Progenitor cell of endocrine pancreas (in vitro differentiated cells): ENCODE measurements around the gene RFPL2. TPM values are rescaled to one million over a fixed set of nuclear protein-coding genes. Genes with fewer than 3 reads are reported as not detected.
"Not testable (repeated sequence)": the region's sequence is repeated elsewhere in the genome, so short reads cannot be mapped to it uniquely, and the experiment has no call there.

ENCODE experiments used
- DNase-seq: peaks from one replicate; pipeline ENCODE4 v3.0.0; 2021; ENCODE audit warnings: low spot score; ENCODE audit not compliant: unreplicated experiment
- H3K27ac Mint-ChIP-seq: 2 replicates; pipeline ENCODE4 v1.8.0; 2021; ENCODE audit warnings: mild to moderate bottlenecking, moderate library complexity, mixed read lengths
- H3K27me3 Mint-ChIP-seq: 2 replicates; pipeline ENCODE4 v1.8.0; 2021; ENCODE audit warnings: mixed read lengths
- H3K36me3 Mint-ChIP-seq: 2 replicates; pipeline ENCODE4 v1.8.0; 2022; ENCODE audit warnings: mixed read lengths; ENCODE audit not compliant: insufficient read depth
- H3K4me1 Mint-ChIP-seq: 2 replicates; pipeline ENCODE4 v1.8.0; 2021; ENCODE audit warnings: low read depth, mixed read lengths
- H3K4me3 Mint-ChIP-seq: 2 replicates; pipeline ENCODE4 v1.8.0; 2021; ENCODE audit warnings: low read depth, mild to moderate bottlenecking, moderate library complexity, mixed read lengths
- H3K9me3 Mint-ChIP-seq: 2 replicates; pipeline ENCODE4 v1.8.0; 2021; ENCODE audit warnings: low read depth, mixed read lengths
- CTCF ChIP-seq: fragments of 200-600 bp; sonication (generic); IDR thresholded peaks from one replicate; pipeline ENCODE4 v1.5.0; 2021; ENCODE audit warnings: antibody characterized with exemption, mild to moderate bottlenecking; ENCODE audit not compliant: unreplicated experiment
- total RNA-seq: library from RNA; stranded (reverse); gene quantifications from 2 replicates; pipeline ENCODE4 v1.2.1, GENCODE V29; 2021

Gene RFPL2
- total RNA-seq, 1 donor from 2014 or later, result 1.0 TPM

DNA sequence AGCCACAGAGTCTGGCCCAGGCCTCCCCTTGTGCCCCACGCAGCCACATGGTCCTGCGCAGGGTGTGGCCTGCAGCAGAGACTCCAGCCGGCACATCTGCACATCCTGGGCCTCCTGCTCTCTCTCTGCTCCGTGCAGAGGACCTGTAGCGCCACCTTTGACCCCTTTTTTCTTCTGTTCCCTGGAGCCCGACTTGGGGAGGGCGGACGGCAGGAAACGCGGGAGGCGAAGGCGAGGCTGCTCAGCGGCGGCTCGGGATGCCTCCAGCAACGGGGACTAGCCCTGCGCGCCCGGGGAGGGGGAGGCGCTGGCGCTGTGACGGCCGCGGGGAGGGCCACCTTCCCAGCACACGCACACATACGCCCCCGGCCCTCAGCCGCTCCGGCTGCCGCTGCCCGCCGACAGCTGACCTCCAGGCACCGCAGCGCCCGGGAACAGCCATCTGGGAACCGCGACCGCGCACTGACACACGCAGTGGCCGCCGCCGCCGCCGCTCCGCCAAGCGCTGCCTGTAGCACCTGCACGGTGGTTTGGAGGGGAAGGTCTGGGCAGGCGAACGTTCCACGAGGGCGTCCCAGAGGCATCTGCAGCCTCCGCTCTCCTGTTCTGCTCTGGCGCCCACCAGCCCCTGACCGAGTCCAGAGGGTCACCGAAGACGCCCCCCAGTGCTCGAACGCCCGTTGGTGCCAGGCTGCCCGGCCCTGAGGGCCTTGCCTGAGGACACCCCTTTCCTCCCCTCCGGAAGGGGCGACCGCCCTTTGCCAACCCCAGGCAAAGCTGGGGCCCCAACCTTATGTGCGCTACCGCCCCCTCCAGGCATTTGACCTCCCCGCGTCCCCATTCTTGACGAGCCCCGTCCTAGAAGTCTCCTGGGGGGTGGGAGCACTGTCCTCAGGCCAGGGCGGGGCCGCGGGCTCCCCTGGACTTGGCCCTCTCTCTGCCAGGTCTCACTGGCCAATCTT is 28.9 kb downstream of the RFPL2 start:
- no peaks in the 10 kb centered on the region for H3K9me3 Mint-ChIP-seq
- H3K36me3 Mint-ChIP-seq, result no peaks in the 10 kb centered on the region
- DNase-seq, result peak; percentile 30
- peak overlapping the region; percentile 20 for H3K4me3 Mint-ChIP-seq
- H3K4me1 Mint-ChIP-seq, result no peaks in the 10 kb centered on the region
- H3K27ac Mint-ChIP-seq, result no peak overlapping the region
- TF ChIP-seq CTCF, result no peak
- H3K27me3 Mint-ChIP-seq, result peaks cover 44% of the 10 kb centered on the region

- H3K9me3 Mint-ChIP-seq, result no peaks in the 10 kb centered on the region
- no peak overlapping the region for H3K4me3 Mint-ChIP-seq
- no peak for TF ChIP-seq CTCF
- DNase-seq, result no peak
- H3K27ac Mint-ChIP-seq, result no peak overlapping the region
- no peaks in the 10 kb centered on the region for H3K4me1 Mint-ChIP-seq
- no peaks in the 10 kb centered on the region for H3K36me3 Mint-ChIP-seq
- peaks cover 44% of the 10 kb centered on the region for H3K27me3 Mint-ChIP-seq
Measured at GRCh38 chr22:32175115-32175514, 29.8 kb downstream of the RFPL2 start.

DNA sequence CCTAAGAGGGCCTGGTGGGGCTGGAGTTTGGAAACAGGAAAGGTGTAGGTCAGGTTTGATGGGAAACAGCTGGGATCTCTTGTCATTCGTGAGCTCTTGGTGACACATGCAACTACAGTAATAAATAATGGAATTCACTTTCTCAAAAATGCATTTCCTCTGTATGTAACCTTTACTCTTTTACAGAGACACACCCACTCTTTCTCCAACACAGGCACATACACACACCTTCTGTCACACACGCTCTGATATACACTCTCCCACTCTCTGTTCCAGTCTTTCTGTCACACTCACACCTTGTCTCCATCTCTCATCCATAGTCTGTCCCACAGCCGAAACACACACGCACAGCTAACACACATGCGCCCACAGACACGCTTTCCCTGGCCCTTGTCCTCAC is 39.2 kb downstream of the RFPL2 start:
- peaks cover 7% of the 10 kb centered on the region for H3K27me3 Mint-ChIP-seq
- TF ChIP-seq CTCF, result no peak
- no peaks in the 10 kb centered on the region for H3K36me3 Mint-ChIP-seq
- H3K9me3 Mint-ChIP-seq, result no peaks in the 10 kb centered on the region
- no peak for DNase-seq
- no peak overlapping the region for H3K4me3 Mint-ChIP-seq
- H3K27ac Mint-ChIP-seq, result no peak overlapping the region
- no peaks in the 10 kb centered on the region for H3K4me1 Mint-ChIP-seq

DNA sequence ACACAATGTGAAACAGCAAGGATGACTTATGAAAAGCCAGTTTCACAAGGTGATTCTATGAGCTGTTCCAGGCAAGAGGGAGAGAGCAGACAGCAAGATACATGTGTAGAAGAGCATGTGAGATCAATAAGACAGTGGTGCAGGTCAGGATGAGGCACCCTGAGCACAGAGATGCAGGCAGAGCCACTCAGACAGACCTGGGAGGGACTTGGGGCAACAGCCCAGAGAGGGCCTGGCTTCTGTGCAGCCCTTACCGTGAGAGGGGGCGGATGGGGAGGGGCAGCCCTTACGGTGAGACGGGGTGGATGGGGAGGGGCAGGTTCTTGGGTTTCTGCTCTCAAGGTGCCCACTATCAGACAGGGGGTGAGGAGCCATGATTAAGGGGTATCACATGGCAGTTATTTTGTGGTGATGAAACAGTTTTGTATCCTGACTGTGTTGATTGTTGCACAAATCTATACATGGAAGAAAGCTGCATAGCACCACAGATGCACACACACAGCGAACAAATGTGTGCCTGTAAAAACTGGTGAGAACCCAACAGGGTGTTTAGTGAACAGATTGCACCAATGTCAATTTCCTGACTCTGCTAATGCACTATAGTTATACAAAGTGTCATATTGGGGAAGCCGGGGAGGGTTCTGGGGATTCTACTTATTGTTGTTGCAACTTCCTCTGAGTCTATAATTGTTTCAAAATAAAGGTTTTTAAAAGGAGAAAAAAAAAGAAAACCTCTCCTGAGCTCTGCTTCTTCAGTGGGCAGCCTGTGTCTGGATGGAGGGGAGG is 40.6 kb downstream of the RFPL2 start:
- peaks cover 7% of the 10 kb centered on the region for H3K27me3 Mint-ChIP-seq
- no peak overlapping the region for H3K27ac Mint-ChIP-seq
- no peaks in the 10 kb centered on the region for H3K9me3 Mint-ChIP-seq
- no peak overlapping the region for H3K4me3 Mint-ChIP-seq
- TF ChIP-seq CTCF, result no peak
- H3K4me1 Mint-ChIP-seq, result no peaks in the 10 kb centered on the region
- no peaks in the 10 kb centered on the region for H3K36me3 Mint-ChIP-seq
- no peak for DNase-seq

- not testable (repeated sequence) for H3K27ac Mint-ChIP-seq, H3K4me3 Mint-ChIP-seq, DNase-seq, H3K36me3 Mint-ChIP-seq, H3K4me1 Mint-ChIP-seq, H3K9me3 Mint-ChIP-seq, H3K27me3 Mint-ChIP-seq
Measured at GRCh38 chr22:32160411-32160810, 44.5 kb downstream of the RFPL2 start.
